A673 (cell line): ENCODE results near the gene ZNFX1.

ENCODE experiments used
- CTCF ChIP-seq: fragments of 300-800, 200-600 bp; sonication (generic); conservative IDR thresholded peaks from 2 replicates; pipeline ENCODE4 v1.5.1; 2017; ENCODE audit warnings: low read depth, mild to moderate bottlenecking, antibody characterized with exemption, low read length, moderate library complexity, mixed read lengths
- EZH2 ChIP-seq: fragments of 200-600 bp; sonication (generic); IDR thresholded peaks from 2 replicates; pipeline ENCODE4 v1.6.1; 2017; ENCODE audit warnings: borderline replicate concordance, low read depth, mild to moderate bottlenecking, mixed read lengths, antibody characterized with exemption, low read length; ENCODE audit not compliant: poor library complexity, severe bottlenecking

GRCh38 chr20:49278818-49279676, 1.2 kb upstream of the ZNFX1 start:
- no peak for TF ChIP-seq CTCF
- no peak for TF ChIP-seq EZH2
